Heart left ventricle (tissue), 16 donors: ENCODE measurements around the gene PEAR1. TPM values are rescaled to one million over a fixed set of nuclear protein-coding genes. Genes with fewer than 3 reads are reported as not detected.

ENCODE experiments used
- ATAC-seq, 4 donors: fragments of 200-7000 bp; cut with Tn5 transposase; one replicate each; pipeline ENCODE4 v1.9.1; 2020 to 2022; ENCODE audit warnings: moderate library complexity in 4 of 4, mild to moderate bottlenecking in 3 of 4, moderate number of reproducible peaks in 1 of 4
- DNase-seq, 5 donors: peaks; one replicate each; pipeline ENCODE4 v3.0.0-alpha.2; 2020
- H3K27ac ChIP-seq, 12 donors: fragments of 200-600 bp; sonication (generic) in 4 of 12; one replicate each; pipeline versions ENCODE4 v1.5.0 to v1.8.0; 2016 to 2022; ENCODE audit warnings: mild to moderate bottlenecking in 2 of 12
- H3K27me3 ChIP-seq, 9 donors: fragments of 200-600 bp; sonication (generic) in 2 of 9; one replicate each; pipeline versions ENCODE4 v1.5.1 to v1.8.0; 2016 to 2022; ENCODE audit warnings: mild to moderate bottlenecking in 3 of 9
- H3K36me3 ChIP-seq, 9 donors: fragments of 200-600 bp; sonication (generic) in 2 of 9; one replicate each; pipeline versions ENCODE4 v1.5.0 to v1.8.0; 2018 to 2022; ENCODE audit warnings: mild to moderate bottlenecking in 2 of 9
- H3K4me1 ChIP-seq, 12 donors: fragments of 200-600 bp; sonication (generic) in 4 of 12; one replicate each; pipeline versions ENCODE4 v1.5.0 to v1.8.0; 2016 to 2022; ENCODE audit warnings: mild to moderate bottlenecking in 3 of 12
- H3K4me3 ChIP-seq, 12 donors: fragments of 200-600 bp; sonication (generic) in 4 of 12; one replicate each; pipeline versions ENCODE4 v1.5.0 to v1.8.0; 2017 to 2022; ENCODE audit warnings: mild to moderate bottlenecking in 9 of 12, moderate library complexity in 4 of 12
- H3K9me3 ChIP-seq, 12 donors: fragments of 200-600 bp; sonication (generic) in 4 of 12; one replicate each; pipeline versions ENCODE4 v1.5.0 to v1.8.0; 2016 to 2022; ENCODE audit warnings: mild to moderate bottlenecking in 1 of 12
- CTCF ChIP-seq, 12 donors: fragments of 200-600 bp; sonication (generic) in 4 of 12; IDR thresholded peaks; one replicate each; pipeline versions ENCODE4 v1.5.0 to v1.8.0; 2018 to 2022; ENCODE audit warnings: antibody characterized with exemption in 12 of 12, mild to moderate bottlenecking in 5 of 12
- POLR2A ChIP-seq, 2 donors: fragments of 450-650 bp; IDR thresholded peaks; one replicate each; pipeline ENCODE4 v1.6.1; 2017; ENCODE audit warnings: antibody characterized with exemption in 2 of 2, mild to moderate bottlenecking in 2 of 2, moderate library complexity in 2 of 2
- WGBS, 4 donors: extraction: QIAGEN DNeasy Blood & Tissue Kit in 2 of 4; methylation state at CpG; one replicate each; pipeline versions ENCODE4 v1.1.5 to v1.1.7; 2013 to 2018; 5-methylcytosine and 5-hydroxymethylcytosine counted together
- intact Hi-C, 10 donors: fragments of 100-400 bp; cut with DNase I; formaldehyde crosslinking; loops; one replicate each; pipeline versions ENCODE4 v1.11.1 to v1.14.2; 2022
- polyA plus RNA-seq, 2 donors: library from polyadenylated mRNA; stranded (reverse); fragments of 200-250 nt; gene quantifications; one replicate each; pipeline ENCODE4 v1.2.3, GENCODE V29; 2013
- total RNA-seq, 9 donors: library from RNA; depleted of rRNA in 2 of 9; stranded (reverse); fragments of >200 nt in 2 of 9; fragmentation: NEBNext Ultra II Directional in 3 of 9; extraction: Animal tissue kit (Norgen Biotek cat#: 25700) in 3 of 9; gene quantifications; one replicate each; pipeline versions ENCODE4 v1.1.0 to v1.2.4, GENCODE V29; 2016 to 2023
- donor health status: ischemic (EF 13 %, LVEDD 7.1; RV severe dilation, severe dysfunction).
- donor health status: healthy with polysubstance abuse.
- donor health status: DM: no; HTN: yes; CAD: no.
- donor health status: DM: no; HTN: no; CAD: no.
- donor health status: ischemic (EF 25% LVEDD 6.9; RV normal size, moderate dysfunction).
- donor health status: ischemic (EF 25% LVEDD 5.7; RV mildly dilated, moderate dysfunction).
- donor health status: healthy.
- donor health status: DM: yes; HTN: yes; CAD: no.
- donor health status: ischemic (EF 35%, LVEDD 5.7; RV mildly dilated, moderate dysfunction).
- donor health status: nonischemic (EF 11% LVEDD 7.7; RV severe dilation, severe dysfunction).
- donor health status: DM: yes; HTN: yes; CAD: no.
- donor health status: PGD.
- donor health status: ischemic (EF 29% LVEDD 5.4; RV normal size, mild dysfunction).
- donor health status: nonischemic (EF 23%, LVEDD 6.1; RV moderate dilation, normal function).

The PEAR1 gene
- total and polyA plus RNA-seq, 11 donors: 4.1 to 14.7 (median 7.1) TPM

GRCh38 chr1:156905176-156905575, 11.7 kb downstream of the PEAR1 start:
- Histone ChIP-seq H3K4me3 (no peak overlapping the region), H3K27ac (no peak overlapping the region), H3K36me3 (peaks cover 0 to 55% (median 24%) of the 10 kb centered on the region in 9 donors), H3K9me3 (no peaks in the 10 kb centered on the region), H3K4me1 (peaks cover 0 to 81% (median 43%) of the 10 kb centered on the region in 12 donors), H3K27me3 (peaks cover 0 to 27% (median 0%) of the 10 kb centered on the region in 9 donors)
- intact Hi-C loops: no loop called here
- TF ChIP-seq CTCF (IDR thresholded peaks at IDR 0.05): no peak
- no peak for TF ChIP-seq POLR2A (IDR thresholded peaks at IDR 0.05)
- DNase-seq (peak in 1 of 5 donors; percentile 59), ATAC-seq (no peak)
- WGBS, 4 donors: 76 to 89% (median 81%) methylated on average over 13 to 16 of the region's 16 CpGs

- no peaks in the 10 kb centered on the region for H3K9me3 ChIP-seq
- WGBS, 4 donors: 42 to 66% (median 61%) methylated on average over 4 of the region's 4 CpGs
- peaks cover 0 to 27% (median 0%) of the 10 kb centered on the region in 9 donors for H3K27me3 ChIP-seq
- H3K4me1 ChIP-seq: peaks cover 0 to 81% (median 38%) of the 10 kb centered on the region in 12 donors
- DNase-seq: no peak
- TF ChIP-seq POLR2A (IDR thresholded peaks at IDR 0.05): no peak
- no peak for TF ChIP-seq CTCF (IDR thresholded peaks at IDR 0.05)
- intact Hi-C loops: no loop called here
- H3K36me3 ChIP-seq: peaks cover 0 to 59% (median 24%) of the 10 kb centered on the region in 9 donors
- H3K4me3 ChIP-seq: no peak overlapping the region
- H3K27ac ChIP-seq: no peak overlapping the region
- no peak for ATAC-seq
Measured at GRCh38 chr1:156905651-156906050, 12.1 kb downstream of the PEAR1 start.

GRCh38 chr1:156906206-156906906, 12.8 kb downstream of the PEAR1 start:
- DNase-seq (peak in 1 of 5 donors; percentile 44), ATAC-seq (no peak)
- H3K27me3 ChIP-seq: peaks cover 0 to 27% (median 0%) of the 10 kb centered on the region in 9 donors
- peaks cover 0 to 75% (median 31%) of the 10 kb centered on the region in 12 donors for H3K4me1 ChIP-seq
- TF ChIP-seq POLR2A (IDR thresholded peaks at IDR 0.05) (no peak), CTCF (IDR thresholded peaks at IDR 0.05) (no peak)
- H3K27ac ChIP-seq: no peak overlapping the region
- H3K4me3 ChIP-seq: no peak overlapping the region
- intact Hi-C loops: no loop called here
- H3K36me3 ChIP-seq: peaks cover 0 to 64% (median 27%) of the 10 kb centered on the region in 9 donors
- no peaks in the 10 kb centered on the region for H3K9me3 ChIP-seq
- 95 to 97% (median 95%) methylated on average over 13 to 16 of the region's 16 CpGs for WGBS, 4 donors

- peaks cover 0 to 86% (median 49%) of the 10 kb centered on the region in 9 donors for H3K36me3 ChIP-seq
- peak in 1 of 5 donors; percentile 47 for DNase-seq
Measured at GRCh38 chr1:156908541-156908940, 15.0 kb downstream of the PEAR1 start.

More at GRCh38 chr1:156908541-156908940, 15.0 kb downstream of the PEAR1 start:
- Histone ChIP-seq H3K4me1 (peaks cover 0 to 61% (median 24%) of the 10 kb centered on the region in 12 donors), H3K9me3 (no peaks in the 10 kb centered on the region), H3K27me3 (peaks cover 0 to 27% (median 0%) of the 10 kb centered on the region in 9 donors), H3K27ac (no peak overlapping the region), H3K4me3 (no peak overlapping the region)
- no peak for TF ChIP-seq POLR2A (IDR thresholded peaks at IDR 0.05)
- WGBS, 4 donors: 62 to 71% (median 68%) methylated on average over 11 to 29 of the region's 29 CpGs
- no peak for ATAC-seq
- intact Hi-C loops: no loop called here
